ENCODE measurements around the gene SPRR2F. TPM values are rescaled to one million over a fixed set of nuclear protein-coding genes. Genes with fewer than 3 reads are reported as not detected.

SPRR2F gene
- total RNA-seq, 1 donor from 2014 or later = not detected

DNA sequence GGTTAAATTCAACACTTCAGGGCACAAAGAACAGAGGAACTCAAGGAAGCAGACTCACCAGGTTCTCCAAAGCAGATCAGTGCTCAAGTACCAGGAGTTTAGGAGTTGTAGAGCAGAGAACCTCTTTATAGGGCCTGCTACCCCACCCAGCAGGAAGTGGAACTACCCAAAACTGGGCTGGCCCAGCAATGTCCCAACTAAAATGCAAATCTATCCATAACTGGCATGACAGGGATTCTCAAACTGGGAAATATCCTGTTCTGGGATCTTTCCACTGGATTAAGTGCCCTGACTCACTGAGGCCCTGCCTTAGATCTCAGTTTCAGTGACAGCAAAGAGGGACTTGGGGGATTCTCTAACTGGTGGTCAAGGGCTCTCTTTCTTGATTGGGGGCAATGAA lies 18.9 kb downstream of the SPRR2F start, which contains the start of gene SPRR2E:
SPRR2E (minus strand) TSS at position 101 of the 400 bp plus-strand sequence. CDS start 775 bp downstream, outside the sequence.
- ATAC-seq (no peak), DNase-seq (no peak)
- H3K4me1 ChIP-seq = no peaks in the 10 kb centered on the region
- no peaks in the 10 kb centered on the region for H3K27me3 ChIP-seq
- H3K9me3 ChIP-seq = no peaks in the 10 kb centered on the region
- no peak within 1 kb of the TSS for H3K27ac ChIP-seq
- TF ChIP-seq, protein P1, sequence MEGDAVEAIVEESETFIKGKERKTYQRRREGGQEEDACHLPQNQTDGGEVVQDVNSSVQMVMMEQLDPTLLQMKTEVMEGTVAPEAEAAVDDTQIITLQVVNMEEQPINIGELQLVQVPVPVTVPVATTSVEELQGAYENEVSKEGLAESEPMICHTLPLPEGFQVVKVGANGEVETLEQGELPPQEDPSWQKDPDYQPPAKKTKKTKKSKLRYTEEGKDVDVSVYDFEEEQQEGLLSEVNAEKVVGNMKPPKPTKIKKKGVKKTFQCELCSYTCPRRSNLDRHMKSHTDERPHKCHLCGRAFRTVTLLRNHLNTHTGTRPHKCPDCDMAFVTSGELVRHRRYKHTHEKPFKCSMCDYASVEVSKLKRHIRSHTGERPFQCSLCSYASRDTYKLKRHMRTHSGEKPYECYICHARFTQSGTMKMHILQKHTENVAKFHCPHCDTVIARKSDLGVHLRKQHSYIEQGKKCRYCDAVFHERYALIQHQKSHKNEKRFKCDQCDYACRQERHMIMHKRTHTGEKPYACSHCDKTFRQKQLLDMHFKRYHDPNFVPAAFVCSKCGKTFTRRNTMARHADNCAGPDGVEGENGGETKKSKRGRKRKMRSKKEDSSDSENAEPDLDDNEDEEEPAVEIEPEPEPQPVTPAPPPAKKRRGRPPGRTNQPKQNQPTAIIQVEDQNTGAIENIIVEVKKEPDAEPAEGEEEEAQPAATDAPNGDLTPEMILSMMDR (IDR thresholded peaks at IDR 0.05) = no peak
- intact Hi-C loops (cut with DNase I) = no loop called here
- H3K36me3 ChIP-seq = no peaks in the 10 kb centered on the region
- no peak within 1 kb of the TSS for H3K4me3 ChIP-seq

- Histone ChIP-seq H3K36me3 (no peaks in the 10 kb centered on the region), H3K4me1 (no peaks in the 10 kb centered on the region), H3K9me3 (no peaks in the 10 kb centered on the region), H3K27me3 (no peaks in the 10 kb centered on the region), H3K4me3 (no peak overlapping the region), H3K27ac (no peak overlapping the region)
- no peak for ATAC-seq
- DNase-seq = no peak
- TF ChIP-seq, protein P1 (IDR thresholded peaks at IDR 0.05) = no peak
- intact Hi-C loops (cut with DNase I) = no loop called here
These were observed 25.7 kb downstream of the SPRR2F start for GRCh38 chr1:153087652-153088051.

- no peak for DNase-seq
- no peak overlapping the region for H3K4me3 ChIP-seq
- no peaks in the 10 kb centered on the region for H3K36me3 ChIP-seq
- TF ChIP-seq, protein P1 (IDR thresholded peaks at IDR 0.05) = no peak
- intact Hi-C loops (cut with DNase I) = no loop called here
- no peaks in the 10 kb centered on the region for H3K27me3 ChIP-seq
- H3K9me3 ChIP-seq = peaks cover 6% of the 10 kb centered on the region
- no peaks in the 10 kb centered on the region for H3K4me1 ChIP-seq
- no peak for ATAC-seq
- H3K27ac ChIP-seq = no peak overlapping the region
These were observed 31.6 kb downstream of the SPRR2F start for GRCh38 chr1:153081736-153082135.

GRCh38 chr1:153072806-153073726 lies 40.2 kb downstream of the SPRR2F start:
- H3K4me1 ChIP-seq = no peaks in the 10 kb centered on the region
- ATAC-seq = no peak
- TF ChIP-seq, protein P1 (IDR thresholded peaks at IDR 0.05) = no peak
- intact Hi-C loops (cut with DNase I) = no loop called here
- H3K27ac ChIP-seq = no peak overlapping the region
- no peaks in the 10 kb centered on the region for H3K27me3 ChIP-seq
- H3K9me3 ChIP-seq = no peaks in the 10 kb centered on the region
- DNase-seq = no peak
- H3K4me3 ChIP-seq = no peak overlapping the region
- H3K36me3 ChIP-seq = no peaks in the 10 kb centered on the region

- Histone ChIP-seq H3K27me3 (no peaks in the 10 kb centered on the region), H3K9me3 (no peaks in the 10 kb centered on the region), H3K4me3 (no peak within 1 kb of the TSS), H3K36me3 (no peaks in the 10 kb centered on the region), H3K27ac (no peak within 1 kb of the TSS), H3K4me1 (no peaks in the 10 kb centered on the region)
- DNase-seq = no peak
- no peak for ATAC-seq
- intact Hi-C loops (cut with DNase I) = no loop called here
- TF ChIP-seq, protein P1 (IDR thresholded peaks at IDR 0.05) = no peak
These were observed 41.8 kb downstream of the SPRR2F start, which contains the start of gene SPRR2B for GRCh38 chr1:153071511-153071910. Gene SPRR2B (minus strand): TSS chr1:153071611. CDS start chr1:153070839, 772 bp downstream.
